Left ventricle myocardium superior (tissue), 1 donor: Measurements from ENCODE around the gene UGT8. TPM values are rescaled to one million over a fixed set of nuclear protein-coding genes. Genes with fewer than 3 reads are reported as not detected.
"Not testable (repeated sequence)": the region's sequence is repeated elsewhere in the genome, so short reads cannot be mapped to it uniquely, and the experiment has no call there.

Experiments
- ATAC-seq: fragments of 200-7000 bp; cut with Tn5 transposase; one replicate; pipeline ENCODE4 v1.9.1; 2020; ENCODE audit warnings: mild to moderate bottlenecking, moderate library complexity
- DNase-seq: peaks from one replicate; pipeline ENCODE4 v3.0.0-alpha.2; 2020
- intact Hi-C: fragments of 100-400 bp; cut with micrococcal nuclease; formaldehyde crosslinking; loops from one replicate; pipeline ENCODE4 v1.11.0; 2022
- total RNA-seq: library from RNA; stranded (reverse); fragmentation: NEBNext Ultra II Directional; extraction: Animal tissue kit (Norgen Biotek cat#: 25700); gene quantifications from one replicate; pipeline ENCODE4 v1.2.1, GENCODE V29; 2021
- donor health status: DM: no; HTN: yes; CAD: no; lungs with severe emphysema.

Gene UGT8
- total RNA-seq, 1 donor from 2014 or later, result 0.12 TPM

GRCh38 chr4:114601304-114602052 is 2.9 kb downstream of the UGT8 start:
- no peak for ATAC-seq
- intact Hi-C loops, result no loop called here
- no peak for DNase-seq

- DNase-seq (no peak), ATAC-seq (no peak)
- intact Hi-C loops, result no loop called here
Observed at GRCh38 chr4:114603497-114603896, 4.9 kb downstream of the UGT8 start.

GRCh38 chr4:114606245-114606644 is 7.6 kb downstream of the UGT8 start:
- intact Hi-C loops, result no loop called here
- DNase-seq (no peak), ATAC-seq (no peak)

- intact Hi-C loops, result no loop called here
- ATAC-seq, result no peak
- no peak for DNase-seq
Observed at GRCh38 chr4:114607056-114607455, 8.4 kb downstream of the UGT8 start.

- ATAC-seq, result no peak
- DNase-seq, result no peak
- intact Hi-C loops, result no loop called here
Observed at GRCh38 chr4:114613560-114613959, 15.0 kb downstream of the UGT8 start.

GRCh38 chr4:114615435-114615834 is 16.8 kb downstream of the UGT8 start:
- intact Hi-C loops, result no loop called here
- ATAC-seq, result no peak
- DNase-seq, result no peak

GRCh38 chr4:114616036-114616435 is 17.4 kb downstream of the UGT8 start:
- intact Hi-C loops, DNase-seq, ATAC-seq: not testable (repeated sequence)

- ATAC-seq, result no peak
- intact Hi-C loops, result no loop called here
- no peak for DNase-seq
Observed at GRCh38 chr4:114626196-114626595, 27.6 kb downstream of the UGT8 start.

GRCh38 chr4:114636192-114636935 is 37.8 kb downstream of the UGT8 start:
- no peak for ATAC-seq
- intact Hi-C loops, result no loop called here
- DNase-seq, result no peak

GRCh38 chr4:114642173-114642780 is 43.7 kb downstream of the UGT8 start:
- intact Hi-C loops, result no loop called here

GRCh38 chr4:114649908-114650307 is 51.3 kb downstream of the UGT8 start:
- no peak for DNase-seq
- ATAC-seq, result no peak
- intact Hi-C loops, result no loop called here

More at GRCh38 chr4:114642173-114642780, 43.7 kb downstream of the UGT8 start:
- ATAC-seq, result no peak
- DNase-seq, result no peak

- intact Hi-C loops, result no loop called here
- DNase-seq (no peak), ATAC-seq (no peak)
Observed at GRCh38 chr4:114653675-114654074, 55.1 kb downstream of the UGT8 start.

- DNase-seq (no peak), ATAC-seq (no peak)
- intact Hi-C loops, result no loop called here
Observed at GRCh38 chr4:114654592-114654991, 56.0 kb downstream of the UGT8 start.

GRCh38 chr4:114658179-114658578 is 59.6 kb downstream of the UGT8 start:
- intact Hi-C loops, result loop anchor here (5.0 kb wide), 1 partner anchor 271 kb away; no protein-coding TSS in a partner anchor
- DNase-seq, result no peak
- no peak for ATAC-seq

GRCh38 chr4:114658776-114659175 is 60.2 kb downstream of the UGT8 start:
- intact Hi-C loops, result loop anchor here (5.0 kb wide), 1 partner anchor 271 kb away; no protein-coding TSS in a partner anchor
- no peak for DNase-seq

GRCh38 chr4:114659386-114660008 is 60.9 kb downstream of the UGT8 start:
- ATAC-seq (peak; percentile 79), DNase-seq (no peak)
- intact Hi-C loops, result loop anchor here (5.0 kb wide), 1 partner anchor 272 kb away; no protein-coding TSS in a partner anchor

More at GRCh38 chr4:114658776-114659175, 60.2 kb downstream of the UGT8 start:
- no peak for ATAC-seq

GRCh38 chr4:114663083-114663482 is 64.5 kb downstream of the UGT8 start:
- intact Hi-C loops, result no loop called here
- no peak for DNase-seq
- no peak for ATAC-seq

- intact Hi-C loops, result no loop called here
- no peak for DNase-seq
- no peak for ATAC-seq
Observed at GRCh38 chr4:114668577-114668976, 70.0 kb downstream of the UGT8 start.

- DNase-seq, ATAC-seq, intact Hi-C loops: not testable (repeated sequence)
Observed at GRCh38 chr4:114670733-114671132, 72.1 kb downstream of the UGT8 start.
